Uterus (tissue), 2 donors: ENCODE data around the gene L3MBTL3.

ENCODE experiments used
- POLR2A ChIP-seq, 2 donors: fragments of 450-650 bp; IDR thresholded peaks; one replicate each; pipeline ENCODE4 v1.6.1; 2016; ENCODE audit warnings: antibody characterized with exemption in 2 of 2, mild to moderate bottlenecking in 1 of 2, moderate library complexity in 1 of 2
- TF ChIP-seq, protein P1 (sequence below), 4 experiments: fragments of 200-600 bp in 2 of 4; fragments of 450-650 bp in 2 of 4; sonication (generic) in 2 of 4; IDR thresholded peaks; one replicate each; pipeline ENCODE4 v1.5.1; 2016 to 2019; ENCODE audit warnings: antibody characterized with exemption in 4 of 4, mild to moderate bottlenecking in 2 of 4, moderate library complexity in 1 of 4

DNA sequence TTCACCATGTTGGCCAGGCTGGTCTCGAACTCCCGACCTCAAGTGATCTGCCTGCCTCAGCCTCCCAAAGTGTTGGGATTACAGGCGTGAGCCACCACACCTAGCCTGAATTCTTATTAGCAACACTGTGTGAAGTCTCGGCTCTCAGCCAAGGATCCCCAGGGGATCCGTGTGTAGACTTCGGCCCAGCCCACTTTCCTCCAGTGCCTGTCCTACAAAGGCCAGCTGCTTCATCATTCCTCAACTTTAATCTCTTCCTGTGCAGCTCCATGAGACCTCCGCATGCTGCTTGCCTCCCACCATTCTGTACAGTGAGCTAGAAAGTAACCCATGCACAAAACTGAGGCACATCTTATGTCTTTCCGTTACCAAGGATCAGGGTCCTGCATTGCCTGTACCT, 132.5 kb downstream of the L3MBTL3 start:
- TF ChIP-seq, protein P1, sequence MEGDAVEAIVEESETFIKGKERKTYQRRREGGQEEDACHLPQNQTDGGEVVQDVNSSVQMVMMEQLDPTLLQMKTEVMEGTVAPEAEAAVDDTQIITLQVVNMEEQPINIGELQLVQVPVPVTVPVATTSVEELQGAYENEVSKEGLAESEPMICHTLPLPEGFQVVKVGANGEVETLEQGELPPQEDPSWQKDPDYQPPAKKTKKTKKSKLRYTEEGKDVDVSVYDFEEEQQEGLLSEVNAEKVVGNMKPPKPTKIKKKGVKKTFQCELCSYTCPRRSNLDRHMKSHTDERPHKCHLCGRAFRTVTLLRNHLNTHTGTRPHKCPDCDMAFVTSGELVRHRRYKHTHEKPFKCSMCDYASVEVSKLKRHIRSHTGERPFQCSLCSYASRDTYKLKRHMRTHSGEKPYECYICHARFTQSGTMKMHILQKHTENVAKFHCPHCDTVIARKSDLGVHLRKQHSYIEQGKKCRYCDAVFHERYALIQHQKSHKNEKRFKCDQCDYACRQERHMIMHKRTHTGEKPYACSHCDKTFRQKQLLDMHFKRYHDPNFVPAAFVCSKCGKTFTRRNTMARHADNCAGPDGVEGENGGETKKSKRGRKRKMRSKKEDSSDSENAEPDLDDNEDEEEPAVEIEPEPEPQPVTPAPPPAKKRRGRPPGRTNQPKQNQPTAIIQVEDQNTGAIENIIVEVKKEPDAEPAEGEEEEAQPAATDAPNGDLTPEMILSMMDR (IDR thresholded peaks at IDR 0.05) = no peak
- no peak for TF ChIP-seq POLR2A (IDR thresholded peaks at IDR 0.05)
